Aorta (tissue), 5 donors: ENCODE data around the gene LRP3. TPM values are rescaled to one million over a fixed set of nuclear protein-coding genes. Genes with fewer than 3 reads are reported as not detected.
"Not testable (repeated sequence)": the region's sequence is repeated elsewhere in the genome, so short reads cannot be mapped to it uniquely, and the experiment has no call there.

ENCODE experiments used
- ATAC-seq: fragments of 200-7000 bp; cut with Tn5 transposase; one replicate; pipeline ENCODE4 v1.9.1; 2022; ENCODE audit warnings: moderate library complexity; ENCODE audit not compliant: low FRiP score
- DNase-seq, 2 donors: peaks; one replicate each; pipeline ENCODE4 v3.0.0-alpha.2; 2020
- H3K27ac ChIP-seq, 2 donors: one replicate each; pipeline ENCODE4 v1.5.1; 2013; ENCODE audit warnings: low read length in 2 of 2, mild to moderate bottlenecking in 2 of 2, moderate library complexity in 2 of 2, control low read depth in 1 of 2, inconsistent platforms in 1 of 2, low read depth in 1 of 2
- H3K27me3 ChIP-seq, 2 donors: one replicate each; pipeline ENCODE4 v1.6.1; 2013; ENCODE audit warnings: control low read depth in 1 of 2, low read length in 1 of 2, mild to moderate bottlenecking in 1 of 2, moderate library complexity in 1 of 2; ENCODE audit not compliant: insufficient read depth in 2 of 2, control insufficient read depth in 1 of 2
- H3K36me3 ChIP-seq, 2 donors: one replicate each; pipeline ENCODE4 v1.6.1; 2013; ENCODE audit warnings: control low read depth in 1 of 2, low read length in 1 of 2, mild to moderate bottlenecking in 1 of 2; ENCODE audit not compliant: insufficient read depth in 2 of 2, control insufficient read depth in 1 of 2
- H3K4me1 ChIP-seq, 2 donors: one replicate each; pipeline ENCODE4 v1.6.1; 2013; ENCODE audit warnings: low read length in 2 of 2, control low read depth in 1 of 2, mild to moderate bottlenecking in 1 of 2, moderate library complexity in 1 of 2; ENCODE audit not compliant: insufficient read depth in 2 of 2, control insufficient read depth in 1 of 2
- H3K4me3 ChIP-seq, 2 donors: one replicate each; pipeline ENCODE4 v1.5.1; 2013; ENCODE audit warnings: low read length in 2 of 2, control low read depth in 1 of 2, mild to moderate bottlenecking in 1 of 2
- H3K9me3 ChIP-seq: one replicate; pipeline ENCODE4 v1.6.1; 2013; ENCODE audit warnings: mild to moderate bottlenecking, low read length; ENCODE audit not compliant: control insufficient read depth
- WGBS, 2 donors: extraction: QIAGEN DNeasy Blood & Tissue Kit; methylation state at CpG; one replicate each; pipeline ENCODE4 v1.1.7; 2013; 5-methylcytosine and 5-hydroxymethylcytosine counted together
- intact Hi-C, 2 donors: fragments of 100-400 bp; cut with DNase I; formaldehyde crosslinking; loops; one replicate each; pipeline versions ENCODE4 v1.14.2 to v1.15.0; 2022
- polyA plus RNA-seq, 2 donors: library from polyadenylated mRNA; stranded (reverse); fragments of 200-250 nt; gene quantifications; one replicate each; pipeline ENCODE4 v1.2.3, GENCODE V29; 2013
- total RNA-seq, 2 donors: library from RNA; stranded (reverse); fragmentation: NEBNext Ultra II Directional; extraction: Animal tissue kit (Norgen Biotek cat#: 25700); gene quantifications; one replicate each; pipeline ENCODE4 v1.2.1, GENCODE V29; 2021
- donor health status: healthy with polysubstance abuse.
- donor health status: Bipolar disorder and iron deficiency.
- donor health status: DM: no; HTN: no; CAD: no.
- donor health status: DM: no; HTN: no; CAD: no.
- donor health status: DM: yes; HTN: yes; CAD: no.

Gene LRP3
- total and polyA plus RNA-seq, 4 donors = 3.9 to 27.2 (median 21.2) TPM

GRCh38 chr19:33158365-33158764 is 35.8 kb upstream of the LRP3 start:
- WGBS, 2 donors = 92 to 93% methylated on average over 6 of the region's 6 CpGs
- no peaks in the 10 kb centered on the region for H3K27me3 ChIP-seq
- no peaks in the 10 kb centered on the region for H3K4me1 ChIP-seq
- H3K27ac ChIP-seq = no peak overlapping the region
- ATAC-seq = no peak
- H3K4me3 ChIP-seq = no peak overlapping the region
- H3K36me3 ChIP-seq = no peaks in the 10 kb centered on the region
- no peak for DNase-seq
- no peaks in the 10 kb centered on the region for H3K9me3 ChIP-seq
- intact Hi-C loops = no loop called here

DNA sequence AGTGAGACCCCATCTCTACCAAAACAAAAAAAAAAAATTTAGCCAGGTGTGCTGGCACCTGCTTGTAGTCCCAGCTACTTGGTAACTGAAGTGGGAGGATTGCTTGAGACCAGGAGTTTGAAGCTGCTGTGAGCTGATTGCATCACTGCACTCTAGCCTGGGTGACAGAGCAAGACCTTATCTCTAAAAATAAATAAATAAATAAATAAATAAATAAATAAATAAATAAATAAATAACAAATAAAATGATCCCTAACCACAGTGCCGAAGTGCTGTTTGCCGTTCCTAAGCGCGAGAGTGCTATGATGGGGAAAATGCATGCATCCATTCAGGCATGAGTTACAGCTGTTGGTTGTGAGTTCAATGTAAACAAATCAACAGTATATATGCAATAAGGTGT is 35.0 kb upstream of the LRP3 start:
- H3K27ac ChIP-seq = no peak overlapping the region
- 95 to 96% methylated on average over 4 of the region's 4 CpGs for WGBS, 2 donors
- no peaks in the 10 kb centered on the region for H3K36me3 ChIP-seq
- no peaks in the 10 kb centered on the region for H3K9me3 ChIP-seq
- intact Hi-C loops = no loop called here
- no peak overlapping the region for H3K4me3 ChIP-seq
- H3K27me3 ChIP-seq = no peaks in the 10 kb centered on the region
- ATAC-seq (no peak), DNase-seq (peak in 1 of 2 donors; percentile 1)
- no peaks in the 10 kb centered on the region for H3K4me1 ChIP-seq

GRCh38 chr19:33159893-33160292 is 34.2 kb upstream of the LRP3 start:
- intact Hi-C loops = no loop called here
- no peaks in the 10 kb centered on the region for H3K27me3 ChIP-seq
- no peaks in the 10 kb centered on the region for H3K9me3 ChIP-seq
- 92% methylated on average over 8 of the region's 8 CpGs for WGBS, 2 donors
- H3K27ac ChIP-seq = no peak overlapping the region
- DNase-seq = peak; percentile 17 to 30
- no peak for ATAC-seq
- H3K36me3 ChIP-seq = no peaks in the 10 kb centered on the region
- no peak overlapping the region for H3K4me3 ChIP-seq
- H3K4me1 ChIP-seq = no peaks in the 10 kb centered on the region

DNA sequence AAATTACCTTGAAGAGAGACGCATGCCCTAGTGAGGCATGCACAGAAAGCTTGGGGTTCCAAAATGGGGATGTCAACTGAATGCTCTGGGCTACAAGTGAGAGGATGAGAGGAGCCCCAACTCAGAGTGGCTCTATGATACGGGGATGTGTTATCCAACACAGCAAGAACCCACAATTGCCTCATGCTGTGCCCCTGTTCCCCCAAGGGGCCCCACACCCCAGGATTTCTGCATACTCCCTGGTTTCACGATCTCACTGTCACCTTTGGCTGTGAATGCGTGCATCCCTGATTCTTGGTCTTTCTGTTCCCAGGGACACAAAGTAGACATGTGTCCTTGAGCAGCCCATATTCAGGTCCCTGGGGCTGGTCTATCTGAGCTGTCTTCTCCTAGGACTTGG is 32.9 kb upstream of the LRP3 start:
- DNase-seq (peak in 1 of 2 donors; percentile 32), ATAC-seq (no peak)
- Histone ChIP-seq H3K4me1 (no peaks in the 10 kb centered on the region), H3K9me3 (no peaks in the 10 kb centered on the region), H3K27ac (no peak overlapping the region), H3K36me3 (no peaks in the 10 kb centered on the region), H3K4me3 (no peak overlapping the region), H3K27me3 (no peaks in the 10 kb centered on the region)
- 76 to 90% methylated on average over 4 of the region's 4 CpGs for WGBS, 2 donors
- intact Hi-C loops = no loop called here

DNA sequence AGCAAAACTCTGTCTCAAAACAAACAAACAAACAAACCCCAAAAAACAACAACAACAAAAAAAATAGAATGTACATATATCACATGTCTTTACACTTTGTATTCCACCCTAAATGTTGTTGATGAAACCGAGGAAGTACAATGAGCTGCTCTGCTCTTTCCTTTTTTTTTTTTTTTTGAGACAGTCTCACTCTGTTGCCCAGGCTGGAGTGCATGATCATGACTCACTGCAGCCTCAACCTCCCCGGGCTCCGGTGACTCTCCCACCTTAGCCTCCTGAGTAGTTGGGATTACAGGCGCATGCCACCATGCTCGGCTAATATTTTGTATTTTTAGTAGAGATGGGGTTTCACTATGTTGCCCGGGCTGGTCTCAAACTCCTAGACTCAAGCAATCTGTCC is 30.6 kb upstream of the LRP3 start:
- WGBS, 2 donors = 89 to 90% methylated on average over 6 of the region's 6 CpGs

DNA sequence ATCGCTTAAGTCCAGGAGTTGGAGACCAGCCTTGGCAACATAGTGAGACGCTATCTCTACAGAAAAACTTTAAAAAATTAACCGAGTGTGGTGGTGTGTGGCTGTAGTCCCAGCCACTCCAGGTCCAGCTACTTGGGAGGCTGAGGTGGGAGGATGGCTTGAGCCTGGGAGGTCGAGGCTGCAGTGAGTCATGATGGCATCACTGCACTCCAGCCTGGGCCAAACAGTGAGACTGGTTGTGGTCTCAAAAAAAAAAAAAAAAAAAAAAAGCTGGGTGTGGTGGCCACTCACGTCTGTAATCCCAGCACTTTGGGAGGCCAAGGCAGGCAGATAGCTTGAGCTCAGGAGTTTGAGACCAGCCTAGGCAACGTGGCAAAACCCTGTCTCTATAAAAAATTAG is 28.1 kb upstream of the LRP3 start:
- H3K27ac ChIP-seq, ATAC-seq, H3K27me3 ChIP-seq, intact Hi-C loops, H3K36me3 ChIP-seq, H3K9me3 ChIP-seq, H3K4me1 ChIP-seq, H3K4me3 ChIP-seq: not testable (repeated sequence)
- 70 to 73% methylated on average over 6 of the region's 6 CpGs for WGBS, 2 donors
- DNase-seq = peak; percentile 13 to 28

More for the DNA sequence above, 30.6 kb upstream of the LRP3 start:
- no peak for ATAC-seq
- Histone ChIP-seq H3K27me3 (no peaks in the 10 kb centered on the region), H3K36me3 (no peaks in the 10 kb centered on the region), H3K4me1 (no peaks in the 10 kb centered on the region), H3K4me3 (no peak overlapping the region), H3K9me3 (no peaks in the 10 kb centered on the region), H3K27ac (no peak overlapping the region)
- intact Hi-C loops = no loop called here
- peak; percentile 2 to 3 for DNase-seq

DNA sequence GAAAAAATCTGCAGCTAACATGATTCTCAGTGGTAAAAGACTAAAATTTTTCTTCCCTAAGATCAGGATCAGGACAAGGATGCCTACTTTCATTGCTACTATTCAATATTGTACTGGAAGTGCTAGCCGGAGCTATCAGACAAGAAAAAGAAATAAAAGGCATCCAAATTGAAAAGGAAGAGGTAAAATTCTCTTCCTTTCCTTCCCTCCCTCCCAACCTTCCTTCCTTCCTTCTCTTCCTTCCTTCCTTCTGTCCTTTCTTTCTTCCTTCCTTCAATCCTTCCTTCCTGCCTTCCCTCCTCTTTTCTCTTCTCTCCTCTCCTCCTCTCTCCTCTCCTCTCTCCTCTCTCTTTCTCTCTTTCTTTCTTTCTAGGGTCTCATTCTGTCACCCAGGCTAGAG is 26.7 kb upstream of the LRP3 start:
- intact Hi-C loops = no loop called here
- H3K4me3 ChIP-seq = no peak overlapping the region
- DNase-seq = no peak
- ATAC-seq = no peak
- no peak overlapping the region for H3K27ac ChIP-seq
- WGBS, 2 donors = 100% methylated on average over 1 of the region's 1 CpG
- no peaks in the 10 kb centered on the region for H3K9me3 ChIP-seq
- H3K4me1 ChIP-seq = no peaks in the 10 kb centered on the region
- H3K27me3 ChIP-seq = no peaks in the 10 kb centered on the region
- H3K36me3 ChIP-seq = no peaks in the 10 kb centered on the region

DNA sequence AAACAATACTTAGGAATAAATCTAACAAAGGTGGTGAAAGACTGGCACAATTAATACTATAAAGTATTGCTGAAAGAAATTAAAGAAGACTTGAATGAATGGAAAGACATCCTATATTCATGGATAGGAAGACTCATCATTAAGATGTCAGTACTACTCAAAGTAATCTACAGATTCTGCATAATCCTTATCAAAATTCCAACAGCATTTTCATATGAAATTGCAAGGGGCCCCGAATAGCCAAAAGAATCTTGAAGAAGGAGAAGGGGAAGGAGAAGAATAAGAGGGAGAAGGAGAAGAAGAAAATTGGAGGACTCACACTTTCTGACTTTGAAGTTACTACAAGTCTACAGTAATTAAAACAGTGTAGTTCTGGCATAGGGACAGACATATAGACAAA is 25.6 kb upstream of the LRP3 start:
- Histone ChIP-seq H3K36me3 (no peaks in the 10 kb centered on the region), H3K27ac (no peak overlapping the region), H3K4me1 (no peaks in the 10 kb centered on the region), H3K27me3 (no peaks in the 10 kb centered on the region), H3K9me3 (no peaks in the 10 kb centered on the region), H3K4me3 (no peak overlapping the region)
- 93 to 98% methylated on average over 1 of the region's 1 CpG for WGBS, 2 donors
- DNase-seq (no peak), ATAC-seq (no peak)
- intact Hi-C loops = no loop called here

GRCh38 chr19:33171222-33171795 is 22.8 kb upstream of the LRP3 start:
- H3K27me3 ChIP-seq = no peaks in the 10 kb centered on the region
- no peaks in the 10 kb centered on the region for H3K9me3 ChIP-seq
- no peak for DNase-seq
- H3K4me3 ChIP-seq = no peak overlapping the region
- H3K36me3 ChIP-seq = no peaks in the 10 kb centered on the region
- 83 to 92% methylated on average over 1 of the region's 1 CpG for WGBS, 2 donors
- intact Hi-C loops = loop anchor here in 1 of 2 donors (10.0 kb wide), 1 partner anchor 197 kb away; the partner anchor contains the start of genes CEP89 and FAAP24
- no peak overlapping the region for H3K27ac ChIP-seq
- no peaks in the 10 kb centered on the region for H3K4me1 ChIP-seq
- no peak for ATAC-seq
